OCI-LY1 (cell line): Measurements from ENCODE around the gene PPP2R5C.

Experiments used
- H2AFZ ChIP-seq: fragments of 200-600 bp; sonication (generic), shearing (Covaris generic); 2 replicates; pipeline ENCODE4 v1.6.0; 2014; ENCODE audit warnings: antibody characterized with exemption, mild to moderate bottlenecking, low read length
- H3F3A ChIP-seq: fragments of 200-600 bp; sonication (generic), shearing (Covaris generic); 2 replicates; pipeline ENCODE4 v1.6.0; 2014; ENCODE audit warnings: mild to moderate bottlenecking, antibody characterized with exemption, low read length, moderate library complexity; ENCODE audit not compliant: insufficient read depth
- H3K27ac ChIP-seq: fragments of 200-600 bp; sonication (generic); 2 replicates; pipeline ENCODE4 v1.5.1; 2014; ENCODE audit warnings: low read length, mixed run types, mild to moderate bottlenecking, low read depth; ENCODE audit not compliant: poor library complexity, severe bottlenecking
- H3K27me3 ChIP-seq: fragments of 200-600 bp; sonication (generic); 2 replicates; pipeline ENCODE4 v1.6.0; 2014; ENCODE audit warnings: antibody characterized with exemption, mild to moderate bottlenecking, low read length, moderate library complexity; ENCODE audit not compliant: insufficient read depth
- H3K36me3 ChIP-seq: fragments of 200-600 bp; sonication (generic); 2 replicates; pipeline ENCODE4 v1.6.1; 2014; ENCODE audit warnings: mild to moderate bottlenecking, antibody characterized with exemption, low read length, moderate library complexity, mixed read lengths; ENCODE audit not compliant: insufficient read depth
- H3K4me1 ChIP-seq: fragments of 200-600 bp; sonication (generic); 2 replicates; pipeline ENCODE4 v1.5.1; 2014; ENCODE audit warnings: mild to moderate bottlenecking, low read length, moderate library complexity; ENCODE audit not compliant: insufficient read depth, severe bottlenecking
- H3K4me2 ChIP-seq: fragments of 200-600 bp; sonication (generic), shearing (Covaris generic); 2 replicates; pipeline ENCODE4 v1.6.1; 2014; ENCODE audit warnings: low read length
- H3K4me3 ChIP-seq: fragments of 200-600 bp; sonication (generic); 2 replicates; pipeline ENCODE4 v1.5.1; 2014; ENCODE audit warnings: low read length, low read depth, mild to moderate bottlenecking, mixed read lengths; ENCODE audit not compliant: poor library complexity, severe bottlenecking
- H3K79me2 ChIP-seq: fragments of 200-600 bp; shearing (Covaris generic); 2 replicates; pipeline ENCODE4 v1.6.1; 2016; ENCODE audit warnings: mixed run types, low read length, mixed read lengths; ENCODE audit not compliant: insufficient read depth
- H3K9ac ChIP-seq: fragments of 200-600 bp; sonication (generic), shearing (Covaris generic); 2 replicates; pipeline ENCODE4 v1.6.1; 2014; ENCODE audit warnings: mild to moderate bottlenecking, low read length, mixed read lengths
- H3K9me2 ChIP-seq: fragments of 200-600 bp; sonication (generic), shearing (Covaris generic); 2 replicates; pipeline ENCODE4 v1.6.1; 2014; ENCODE audit warnings: low read depth, mild to moderate bottlenecking, low read length, mixed read lengths
- H3K9me3 ChIP-seq: fragments of 200-600 bp; shearing (Covaris generic); 2 replicates; pipeline ENCODE4 v1.6.1; 2014; ENCODE audit warnings: low read length, mixed read lengths
- H4K20me1 ChIP-seq: fragments of 200-600 bp; sonication (generic), shearing (Covaris generic); 2 replicates; pipeline ENCODE4 v1.6.0; 2016; ENCODE audit warnings: mild to moderate bottlenecking, low read length; ENCODE audit not compliant: insufficient read depth
- EZH2 ChIP-seq: fragments of 200-600 bp; sonication (generic), shearing (Covaris generic); IDR thresholded peaks from 2 replicates; pipeline ENCODE4 v1.8.0; 2017; ENCODE audit warnings: borderline replicate concordance, mixed run types, mild to moderate bottlenecking, antibody characterized with exemption, low read length, moderate library complexity, mixed read lengths
- TF ChIP-seq, protein P1 (sequence below): fragments of 200-600 bp; sonication (generic), shearing (Covaris generic); IDR thresholded peaks from 2 replicates; pipeline ENCODE4 v1.5.1; 2017; ENCODE audit warnings: mild to moderate bottlenecking, antibody characterized with exemption, low read length, moderate library complexity, mixed read lengths

The PPP2R5C gene

DNA sequence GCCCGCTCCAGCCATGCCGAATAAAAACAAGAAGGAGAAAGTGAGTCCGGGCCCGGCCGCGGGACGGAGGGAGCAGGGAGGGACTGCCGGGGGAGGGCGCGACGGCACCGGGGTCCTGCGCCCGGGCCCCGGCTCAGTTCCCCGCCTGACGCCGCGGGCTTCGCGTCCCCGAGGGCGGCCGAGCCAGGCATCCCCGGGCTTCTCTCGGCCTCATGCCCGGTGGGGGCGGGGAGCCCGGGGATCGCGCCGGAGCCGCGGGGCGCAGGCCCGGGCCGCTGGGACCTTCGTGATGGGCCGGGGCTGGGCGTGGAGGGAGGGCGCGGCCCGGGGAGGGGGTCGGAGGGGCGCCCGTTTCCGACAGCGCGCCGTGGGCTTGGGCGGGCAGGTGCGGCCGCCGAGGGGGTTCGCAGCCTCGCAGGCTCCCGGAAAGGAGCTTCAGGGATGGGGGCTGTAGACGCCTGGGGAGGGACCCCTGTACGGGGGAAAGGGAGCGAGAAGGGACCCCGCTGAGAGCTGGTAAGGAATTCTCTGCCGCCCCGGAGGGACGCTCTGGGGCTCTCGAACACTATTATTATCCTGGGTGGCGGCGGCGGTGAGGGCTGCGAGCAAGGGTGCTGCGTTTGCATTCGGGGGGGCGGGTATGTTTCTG, 496 bp downstream of the PPP2R5C start:
- Histone ChIP-seq H3K4me2 (peak overlapping the region; percentile 84), H3K36me3 (peaks cover 15% of the 10 kb centered on the region; the same call in 1 of the 2 replicates), H3K27ac (no peak overlapping the region), H3K9me2 (no peaks in the 10 kb centered on the region), H2AFZ (no peak overlapping the region), H3F3A (no peaks in the 10 kb centered on the region; the same call in 1 of the 2 replicates), H3K9ac (peak overlapping the region; percentile 87), H3K79me2 (no peaks in the 10 kb centered on the region), H3K27me3 (no peaks in the 10 kb centered on the region), H4K20me1 (no peaks in the 10 kb centered on the region), H3K4me1 (peaks cover 23% of the 10 kb centered on the region), H3K9me3 (no peaks in the 10 kb centered on the region), H3K4me3 (peak overlapping the region; percentile 84)
- TF ChIP-seq, protein P1, sequence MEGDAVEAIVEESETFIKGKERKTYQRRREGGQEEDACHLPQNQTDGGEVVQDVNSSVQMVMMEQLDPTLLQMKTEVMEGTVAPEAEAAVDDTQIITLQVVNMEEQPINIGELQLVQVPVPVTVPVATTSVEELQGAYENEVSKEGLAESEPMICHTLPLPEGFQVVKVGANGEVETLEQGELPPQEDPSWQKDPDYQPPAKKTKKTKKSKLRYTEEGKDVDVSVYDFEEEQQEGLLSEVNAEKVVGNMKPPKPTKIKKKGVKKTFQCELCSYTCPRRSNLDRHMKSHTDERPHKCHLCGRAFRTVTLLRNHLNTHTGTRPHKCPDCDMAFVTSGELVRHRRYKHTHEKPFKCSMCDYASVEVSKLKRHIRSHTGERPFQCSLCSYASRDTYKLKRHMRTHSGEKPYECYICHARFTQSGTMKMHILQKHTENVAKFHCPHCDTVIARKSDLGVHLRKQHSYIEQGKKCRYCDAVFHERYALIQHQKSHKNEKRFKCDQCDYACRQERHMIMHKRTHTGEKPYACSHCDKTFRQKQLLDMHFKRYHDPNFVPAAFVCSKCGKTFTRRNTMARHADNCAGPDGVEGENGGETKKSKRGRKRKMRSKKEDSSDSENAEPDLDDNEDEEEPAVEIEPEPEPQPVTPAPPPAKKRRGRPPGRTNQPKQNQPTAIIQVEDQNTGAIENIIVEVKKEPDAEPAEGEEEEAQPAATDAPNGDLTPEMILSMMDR, result no peak
- TF ChIP-seq EZH2, result no peak

DNA sequence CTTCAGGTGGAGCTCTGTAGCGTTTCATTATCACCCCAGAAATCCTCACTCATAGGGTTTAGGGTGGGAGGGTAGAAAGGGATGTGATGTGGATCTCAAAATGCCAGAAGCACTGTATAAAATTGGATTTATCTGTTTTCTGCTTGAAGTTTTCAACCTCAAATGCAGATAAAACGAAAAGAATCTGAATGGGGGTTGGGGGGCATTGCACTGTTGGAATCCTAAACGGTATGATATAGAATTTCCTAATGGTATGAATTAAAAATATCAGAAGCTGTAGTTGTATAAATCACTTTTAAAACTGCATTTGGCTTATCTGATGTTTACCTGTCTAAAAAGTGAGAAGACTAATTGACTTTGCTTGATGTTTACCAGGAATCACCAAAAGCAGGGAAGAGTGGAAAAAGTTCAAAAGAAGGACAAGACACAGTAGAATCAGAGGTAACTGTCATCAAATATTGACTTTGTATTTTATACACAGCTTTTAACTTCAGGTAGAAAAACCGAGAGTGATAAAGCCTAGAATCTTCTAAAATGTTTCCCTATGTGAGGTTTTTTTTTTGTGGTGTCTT, 1.1 kb downstream of the PPP2R5C start:
- no peaks in the 10 kb centered on the region; the same call in 1 of the 2 replicates for H3F3A ChIP-seq
- no peak overlapping the region for H2AFZ ChIP-seq
- H3K27ac ChIP-seq, result no peak overlapping the region

DNA sequence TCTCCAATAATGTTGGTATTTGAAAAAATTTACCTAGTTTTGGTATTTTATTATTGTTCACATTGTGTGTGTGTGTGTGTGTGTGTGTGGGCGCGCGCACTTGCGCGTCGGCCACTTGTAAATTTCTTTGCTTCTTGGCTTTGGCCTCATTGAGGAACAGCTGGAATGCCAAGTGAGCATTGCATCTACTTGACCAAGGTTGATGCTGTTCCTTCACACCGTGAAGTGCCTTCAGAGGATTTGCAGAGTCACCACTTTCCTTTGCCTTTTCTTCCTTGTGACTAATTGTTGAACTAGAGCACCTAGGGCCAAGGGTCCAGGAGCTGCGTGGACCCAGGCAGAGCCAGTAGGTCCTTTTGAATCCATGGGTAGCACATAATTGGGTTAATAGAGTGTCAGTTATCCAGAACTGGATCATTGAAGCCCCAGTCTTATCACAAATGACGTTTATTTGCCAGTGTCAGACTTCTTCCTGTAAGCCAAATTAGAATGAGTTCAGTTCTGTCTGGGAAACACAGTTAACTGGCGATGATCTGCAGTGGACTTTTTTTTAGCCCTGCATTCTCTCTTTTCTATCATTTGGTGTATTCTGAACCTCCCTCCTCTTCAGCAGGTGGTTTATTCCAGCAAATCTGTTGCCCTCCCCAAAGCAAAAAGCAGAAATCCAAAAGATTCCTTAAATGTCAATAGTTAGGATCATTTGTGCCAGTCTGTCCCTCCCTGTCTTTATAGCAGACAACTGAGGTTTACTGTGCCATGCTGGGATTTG, 2.6 kb downstream of the PPP2R5C start:
- Histone ChIP-seq H3K4me3 (no peak overlapping the region), H3K4me2 (peak overlapping the region; percentile 8; the same call in 1 of the 2 replicates), H3F3A (no peaks in the 10 kb centered on the region; the same call in 1 of the 2 replicates), H2AFZ (no peak overlapping the region), H3K27me3 (no peaks in the 10 kb centered on the region), H3K9ac (no peak overlapping the region), H4K20me1 (no peaks in the 10 kb centered on the region), H3K36me3 (peaks cover 15% of the 10 kb centered on the region; the same call in 1 of the 2 replicates), H3K9me3 (no peaks in the 10 kb centered on the region), H3K4me1 (peaks cover 23% of the 10 kb centered on the region), H3K27ac (no peak overlapping the region), H3K9me2 (no peaks in the 10 kb centered on the region), H3K79me2 (no peaks in the 10 kb centered on the region)
- TF ChIP-seq, protein P1, result no peak
- no peak for TF ChIP-seq EZH2

More for the DNA sequence above, 1.1 kb downstream of the PPP2R5C start:
- no peaks in the 10 kb centered on the region for H3K79me2 ChIP-seq
- no peaks in the 10 kb centered on the region for H3K9me2 ChIP-seq
- no peak for TF ChIP-seq EZH2
- TF ChIP-seq, protein P1, result no peak
- peaks cover 15% of the 10 kb centered on the region; the same call in 1 of the 2 replicates for H3K36me3 ChIP-seq
- peak overlapping the region; percentile 84 for H3K4me3 ChIP-seq
- H3K4me1 ChIP-seq, result peaks cover 23% of the 10 kb centered on the region
- no peaks in the 10 kb centered on the region for H3K27me3 ChIP-seq
- H3K4me2 ChIP-seq, result peak overlapping the region; percentile 84
- H3K9me3 ChIP-seq, result no peaks in the 10 kb centered on the region
- no peaks in the 10 kb centered on the region for H4K20me1 ChIP-seq
- peak overlapping the region; percentile 87 for H3K9ac ChIP-seq
